Thyroid gland (tissue), 4 donors: ENCODE results near the gene ZNF22.

Experiments
- POLR2A ChIP-seq, 2 donors: fragments of 450-650 bp; IDR thresholded peaks; one replicate each; pipeline ENCODE4 v1.6.1; 2017; ENCODE audit warnings: antibody characterized with exemption in 2 of 2, mild to moderate bottlenecking in 2 of 2, moderate library complexity in 1 of 2
- TF ChIP-seq, protein P1 (sequence below), 6 experiments: fragments of 200-600 bp in 3 of 6; fragments of 450-650 bp in 3 of 6; sonication (generic) in 3 of 6; IDR thresholded peaks; one replicate each; pipeline ENCODE4 v1.5.1; 2016 to 2019; ENCODE audit warnings: antibody characterized with exemption in 6 of 6, mild to moderate bottlenecking in 2 of 6, inconsistent platforms in 1 of 6, moderate library complexity in 1 of 6

DNA sequence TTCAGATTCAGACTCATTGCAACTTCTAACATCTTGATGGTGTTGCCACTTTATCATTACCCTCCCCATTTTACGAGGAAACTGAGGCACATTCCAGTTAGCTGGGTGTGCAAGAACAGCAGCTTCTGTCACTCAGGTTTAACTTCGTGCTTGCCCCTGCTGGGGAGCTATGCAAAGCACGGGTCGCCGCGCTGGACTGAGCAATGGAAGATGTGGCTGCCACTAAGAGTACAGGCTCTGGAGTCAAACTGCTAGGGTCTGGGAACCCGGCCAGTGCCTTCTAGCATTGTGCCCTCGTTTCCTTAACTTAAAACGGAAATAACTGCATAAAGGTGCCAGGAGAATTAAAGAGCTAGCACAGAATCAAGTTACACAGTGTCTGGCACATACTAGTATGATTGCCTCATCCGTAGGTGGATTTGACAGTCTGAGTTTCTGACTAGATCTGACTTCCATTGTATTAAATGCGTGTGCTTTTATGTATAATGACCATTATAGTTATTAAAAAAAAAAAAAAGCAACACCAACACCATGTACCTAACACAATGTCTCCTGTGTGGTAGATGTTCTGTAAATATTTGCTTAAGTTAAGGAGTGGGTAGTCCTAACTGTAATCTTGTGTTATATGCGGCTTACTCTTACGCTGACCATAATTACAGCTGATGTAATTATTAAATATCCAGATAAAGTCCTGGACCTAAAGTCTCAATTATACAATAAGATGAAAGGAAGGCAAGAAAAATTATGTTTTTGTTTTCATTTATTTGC, 842 bp downstream of the ZNF22 start:
- TF ChIP-seq, protein P1, sequence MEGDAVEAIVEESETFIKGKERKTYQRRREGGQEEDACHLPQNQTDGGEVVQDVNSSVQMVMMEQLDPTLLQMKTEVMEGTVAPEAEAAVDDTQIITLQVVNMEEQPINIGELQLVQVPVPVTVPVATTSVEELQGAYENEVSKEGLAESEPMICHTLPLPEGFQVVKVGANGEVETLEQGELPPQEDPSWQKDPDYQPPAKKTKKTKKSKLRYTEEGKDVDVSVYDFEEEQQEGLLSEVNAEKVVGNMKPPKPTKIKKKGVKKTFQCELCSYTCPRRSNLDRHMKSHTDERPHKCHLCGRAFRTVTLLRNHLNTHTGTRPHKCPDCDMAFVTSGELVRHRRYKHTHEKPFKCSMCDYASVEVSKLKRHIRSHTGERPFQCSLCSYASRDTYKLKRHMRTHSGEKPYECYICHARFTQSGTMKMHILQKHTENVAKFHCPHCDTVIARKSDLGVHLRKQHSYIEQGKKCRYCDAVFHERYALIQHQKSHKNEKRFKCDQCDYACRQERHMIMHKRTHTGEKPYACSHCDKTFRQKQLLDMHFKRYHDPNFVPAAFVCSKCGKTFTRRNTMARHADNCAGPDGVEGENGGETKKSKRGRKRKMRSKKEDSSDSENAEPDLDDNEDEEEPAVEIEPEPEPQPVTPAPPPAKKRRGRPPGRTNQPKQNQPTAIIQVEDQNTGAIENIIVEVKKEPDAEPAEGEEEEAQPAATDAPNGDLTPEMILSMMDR (IDR thresholded peaks at IDR 0.05) = peak in 3 of 6 experiments; percentile 8 to 53 (median 26)
- TF ChIP-seq POLR2A (IDR thresholded peaks at IDR 0.05) = peak in 1 of 2 donors; percentile 61
